HepG2 (cell line): ENCODE measurements around the gene ANKFY1. TPM values are rescaled to one million over a fixed set of nuclear protein-coding genes. Genes with fewer than 3 reads are reported as not detected.

ENCODE experiments used
- CENPBD1 ChIP-seq: sonication (generic); formaldehyde crosslinking; IDR thresholded peaks from 2 replicates; pipeline ENCODE4 v1.8.0; 2022; ENCODE audit warnings: missing genetic modification reagents, low read depth, mild to moderate bottlenecking, borderline replicate concordance
- E2F5 ChIP-seq: sonication (generic); formaldehyde crosslinking; conservative IDR thresholded peaks from 2 replicates; pipeline ENCODE4 v1.4.0; 2020; ENCODE audit warnings: missing genetic modification reagents
- FOXA1 ChIP-seq, 2 experiments: fragments of 450-650 bp in 1 of 2; sonication (generic) in 1 of 2; formaldehyde crosslinking in 1 of 2; IDR thresholded peaks; 2 replicates each; pipeline versions ENCODE4 v1.4.0 to v1.6.1; 2016 to 2020; ENCODE audit warnings: missing genetic modification reagents in 1 of 2
- FOXO1 ChIP-seq: sonication (generic); formaldehyde crosslinking; IDR thresholded peaks from 2 replicates; pipeline ENCODE4 v1.4.0; 2020; ENCODE audit warnings: missing genetic modification reagents
- HNF4A ChIP-seq: sonication (generic); formaldehyde crosslinking; IDR thresholded peaks from 2 replicates; pipeline ENCODE4 v1.4.0; 2020; ENCODE audit warnings: missing genetic modification reagents
- HNRNPK ChIP-seq: fragments of 200-400 bp; formaldehyde crosslinking; IDR thresholded peaks from 2 replicates; pipeline ENCODE4 v1.6.1; 2018; ENCODE audit warnings: low read length, low read depth, moderate library complexity, mild to moderate bottlenecking; ENCODE audit not compliant: poor library complexity, severe bottlenecking
- IKZF4 ChIP-seq: sonication (generic); formaldehyde crosslinking; IDR thresholded peaks from 2 replicates; pipeline ENCODE4 v1.5.1; 2020; ENCODE audit warnings: borderline replicate concordance, mild to moderate bottlenecking, low read depth, missing genetic modification reagents; ENCODE audit errors: not compliant biosample characterization
- KDM5B ChIP-seq: sonication (generic); formaldehyde crosslinking; IDR thresholded peaks from 2 replicates; pipeline ENCODE4 v1.4.0; 2020; ENCODE audit warnings: missing genetic modification reagents, mild to moderate bottlenecking, borderline replicate concordance
- NFE2 ChIP-seq: sonication (generic); formaldehyde crosslinking; IDR thresholded peaks from 2 replicates; pipeline ENCODE4 v1.4.0; 2020; ENCODE audit warnings: missing genetic modification reagents
- NRL ChIP-seq: sonication (generic); formaldehyde crosslinking; IDR thresholded peaks from 2 replicates; pipeline ENCODE4 v1.5.0; 2020; ENCODE audit warnings: missing genetic modification reagents, mild to moderate bottlenecking, moderate library complexity, borderline replicate concordance
- SRSF1 ChIP-seq: fragments of 200-400 bp; formaldehyde crosslinking; optimal IDR thresholded peaks from 2 replicates; pipeline ENCODE3; 2017; ENCODE audit warnings: mild to moderate bottlenecking, low read depth, low read length, moderate library complexity
- ZBTB49 ChIP-seq: sonication (generic); formaldehyde crosslinking; IDR thresholded peaks from 2 replicates; pipeline ENCODE4 v1.4.0; 2020; ENCODE audit warnings: missing genetic modification reagents, borderline replicate concordance
- ZFP36L1 ChIP-seq: sonication (generic); formaldehyde crosslinking; IDR thresholded peaks from 2 replicates; pipeline ENCODE4 v1.8.0; 2022; ENCODE audit warnings: mild to moderate bottlenecking, missing genetic modification reagents, moderate library complexity
- ZNF557 ChIP-seq: sonication (generic); formaldehyde crosslinking; IDR thresholded peaks from 2 replicates; pipeline ENCODE4 v1.4.0; 2020; ENCODE audit warnings: missing genetic modification reagents
- polyA plus RNA-seq, 8 experiments: library from polyadenylated mRNA; depleted of rRNA in 3 of 8; stranded (reverse) in 7 of 8; unstranded in 1 of 8; fragments of >200 nt; fragmentation: Illumina TruSeq in 4 of 8; extraction: Trizol in 4 of 8; gene quantifications; 2 replicates each; pipeline versions ENCODE4 v1.2.1 to v1.2.3, GENCODE V29; 2011 to 2016; ENCODE audit warnings: low read depth in 4 of 8, missing spikeins in 1 of 8, mixed read lengths in 1 of 8; ENCODE audit not compliant: insufficient read depth in 1 of 8
- total RNA-seq, 5 experiments: library from RNA; depleted of rRNA; stranded (reverse); fragments of >200 nt; fragmentation: Illumina TruSeq; extraction: Trizol; gene quantifications; 2 replicates each; pipeline ENCODE4 v1.2.3, GENCODE V29; 2016; ENCODE audit warnings: low read depth in 1 of 5
- TF ChIP-seq, protein P1 (sequence below): sonication (generic); formaldehyde crosslinking; IDR thresholded peaks from 2 replicates; pipeline ENCODE4 v1.4.0; 2020; ENCODE audit warnings: missing genetic modification reagents
- TF ChIP-seq, protein P2 (sequence below): sonication (generic); formaldehyde crosslinking; IDR thresholded peaks from 2 replicates; pipeline ENCODE4 v1.8.0; 2022; ENCODE audit warnings: mild to moderate bottlenecking, missing genetic modification reagents, moderate library complexity

Gene ANKFY1
- total and polyA plus RNA-seq, 2 of the 13 experiments (the other 11 are each of a cell fraction or from before 2014, with no cell fraction given) = 11.9 to 16.8 TPM

- no peak for TF ChIP-seq ZBTB49 (CRISPR knock-in tag)
- TF ChIP-seq ZFP36L1 (CRISPR knock-in tag) = no peak; the same call in 1 of the 2 replicates
- TF ChIP-seq FOXA1 (IDR thresholded peaks at IDR 0.05) = no peak
- no peak for TF ChIP-seq FOXA1 (CRISPR knock-in tag; IDR thresholded peaks at IDR 0.05)
- no peak for TF ChIP-seq NFE2 (CRISPR knock-in tag)
- TF ChIP-seq ZNF557 (CRISPR knock-in tag) = no peak
- TF ChIP-seq KDM5B = no peak
- TF ChIP-seq FOXO1 = 0 out of 2 replicates have a peak, but pooled peaks have one; percentile 34
- TF ChIP-seq NRL (CRISPR knock-in tag) = 0 out of 2 replicates have a peak, but pooled peaks have one; percentile 50
- TF ChIP-seq E2F5 (CRISPR knock-in tag) = peak; percentile 63; the same call in 1 of the 2 replicates
- no peak for TF ChIP-seq HNF4A
- TF ChIP-seq, protein P1, sequence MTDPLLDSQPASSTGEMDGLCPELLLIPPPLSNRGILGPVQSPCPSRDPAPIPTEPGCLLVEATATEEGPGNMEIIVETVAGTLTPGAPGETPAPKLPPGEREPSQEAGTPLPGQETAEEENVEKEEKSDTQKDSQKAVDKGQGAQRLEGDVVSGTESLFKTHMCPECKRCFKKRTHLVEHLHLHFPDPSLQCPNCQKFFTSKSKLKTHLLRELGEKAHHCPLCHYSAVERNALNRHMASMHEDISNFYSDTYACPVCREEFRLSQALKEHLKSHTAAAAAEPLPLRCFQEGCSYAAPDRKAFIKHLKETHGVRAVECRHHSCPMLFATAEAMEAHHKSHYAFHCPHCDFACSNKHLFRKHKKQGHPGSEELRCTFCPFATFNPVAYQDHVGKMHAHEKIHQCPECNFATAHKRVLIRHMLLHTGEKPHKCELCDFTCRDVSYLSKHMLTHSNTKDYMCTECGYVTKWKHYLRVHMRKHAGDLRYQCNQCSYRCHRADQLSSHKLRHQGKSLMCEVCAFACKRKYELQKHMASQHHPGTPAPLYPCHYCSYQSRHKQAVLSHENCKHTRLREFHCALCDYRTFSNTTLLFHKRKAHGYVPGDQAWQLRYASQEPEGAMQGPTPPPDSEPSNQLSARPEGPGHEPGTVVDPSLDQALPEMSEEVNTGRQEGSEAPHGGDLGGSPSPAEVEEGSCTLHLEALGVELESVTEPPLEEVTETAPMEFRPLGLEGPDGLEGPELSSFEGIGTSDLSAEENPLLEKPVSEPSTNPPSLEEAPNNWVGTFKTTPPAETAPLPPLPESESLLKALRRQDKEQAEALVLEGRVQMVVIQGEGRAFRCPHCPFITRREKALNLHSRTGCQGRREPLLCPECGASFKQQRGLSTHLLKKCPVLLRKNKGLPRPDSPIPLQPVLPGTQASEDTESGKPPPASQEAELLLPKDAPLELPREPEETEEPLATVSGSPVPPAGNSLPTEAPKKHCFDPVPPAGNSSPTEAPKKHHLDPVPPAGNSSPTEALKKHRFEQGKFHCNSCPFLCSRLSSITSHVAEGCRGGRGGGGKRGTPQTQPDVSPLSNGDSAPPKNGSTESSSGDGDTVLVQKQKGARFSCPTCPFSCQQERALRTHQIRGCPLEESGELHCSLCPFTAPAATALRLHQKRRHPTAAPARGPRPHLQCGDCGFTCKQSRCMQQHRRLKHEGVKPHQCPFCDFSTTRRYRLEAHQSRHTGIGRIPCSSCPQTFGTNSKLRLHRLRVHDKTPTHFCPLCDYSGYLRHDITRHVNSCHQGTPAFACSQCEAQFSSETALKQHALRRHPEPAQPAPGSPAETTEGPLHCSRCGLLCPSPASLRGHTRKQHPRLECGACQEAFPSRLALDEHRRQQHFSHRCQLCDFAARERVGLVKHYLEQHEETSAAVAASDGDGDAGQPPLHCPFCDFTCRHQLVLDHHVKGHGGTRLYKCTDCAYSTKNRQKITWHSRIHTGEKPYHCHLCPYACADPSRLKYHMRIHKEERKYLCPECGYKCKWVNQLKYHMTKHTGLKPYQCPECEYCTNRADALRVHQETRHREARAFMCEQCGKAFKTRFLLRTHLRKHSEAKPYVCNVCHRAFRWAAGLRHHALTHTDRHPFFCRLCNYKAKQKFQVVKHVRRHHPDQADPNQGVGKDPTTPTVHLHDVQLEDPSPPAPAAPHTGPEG (CRISPR knock-in tag) = peak; percentile 6; the same call in 1 of the 2 replicates
- no peak for TF ChIP-seq IKZF4 (CRISPR knock-in tag)
- TF ChIP-seq SRSF1 = peak; percentile 88
- TF ChIP-seq CENPBD1 = no peak
- TF ChIP-seq, protein P2, sequence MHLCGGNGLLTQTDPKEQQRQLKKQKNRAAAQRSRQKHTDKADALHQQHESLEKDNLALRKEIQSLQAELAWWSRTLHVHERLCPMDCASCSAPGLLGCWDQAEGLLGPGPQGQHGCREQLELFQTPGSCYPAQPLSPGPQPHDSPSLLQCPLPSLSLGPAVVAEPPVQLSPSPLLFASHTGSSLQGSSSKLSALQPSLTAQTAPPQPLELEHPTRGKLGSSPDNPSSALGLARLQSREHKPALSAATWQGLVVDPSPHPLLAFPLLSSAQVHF = no peak
- peak; percentile 86 for TF ChIP-seq HNRNPK
Measured at GRCh38 chr17:4263282-4264215, at the start of gene ANKFY1 (continued).
